GM19467 (cell line): Measurements from ENCODE around the gene TMEM117.
A peak's percentile ranks its signal among the peaks of the same experiment; 100 is the strongest.
"Not testable (repeated sequence)": the region's sequence is repeated elsewhere in the genome, so short reads cannot be mapped to it uniquely, and the experiment has no call there.

Source experiments
- ATAC-seq: cut with Tn5 transposase; IDR thresholded peaks from one replicate; pipeline ENCODE4 v1.9.1; 2021; ENCODE audit warnings: mild to moderate bottlenecking, moderate library complexity; ENCODE audit not compliant: unreplicated experiment

Gene TMEM117

DNA sequence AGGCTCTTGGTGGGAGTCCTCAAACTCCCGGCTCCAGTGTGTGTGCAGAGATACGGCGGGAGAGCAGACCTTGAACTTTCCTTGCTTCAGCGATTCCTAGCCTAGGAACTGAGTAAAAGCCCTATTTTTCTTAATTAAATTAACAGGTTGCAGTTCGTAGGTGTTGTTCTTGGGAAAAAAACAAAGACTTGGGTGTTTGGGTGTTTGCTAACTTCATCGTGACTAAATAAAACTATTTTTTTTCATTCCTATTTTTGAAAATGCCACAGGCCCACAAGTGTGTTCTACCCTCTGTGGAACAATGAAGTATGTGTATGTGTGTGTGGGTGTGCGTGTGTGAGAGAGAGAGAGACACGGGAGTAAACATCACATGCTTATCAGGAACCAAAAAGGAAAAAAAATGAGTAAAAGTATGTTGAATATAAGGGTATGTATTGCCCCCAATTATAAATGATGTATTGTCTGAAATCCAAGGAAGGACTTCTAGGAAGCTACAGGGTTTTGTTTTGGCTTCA, 651 bp downstream of the TMEM117 start:
- ATAC-seq, result no peak

DNA sequence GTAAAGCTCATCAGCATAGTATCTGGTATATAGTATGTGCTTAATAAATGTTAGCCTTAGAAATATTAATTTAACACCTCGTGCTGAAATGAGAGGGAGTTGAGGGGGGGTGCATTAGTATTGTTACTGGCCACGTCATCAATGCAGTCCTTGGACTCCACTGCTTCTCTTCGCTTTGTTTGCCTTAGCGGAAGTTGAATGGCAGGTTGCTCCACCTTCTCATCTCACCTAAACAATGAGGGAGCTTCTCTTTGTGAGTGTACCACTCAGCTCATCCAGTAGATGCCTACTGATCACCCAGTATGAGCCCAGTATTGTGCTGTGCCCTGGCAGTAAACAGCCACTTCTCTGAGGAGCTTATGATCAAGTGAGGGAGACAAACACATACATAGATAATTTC, 4.5 kb downstream of the TMEM117 start:
- no peak for ATAC-seq

DNA sequence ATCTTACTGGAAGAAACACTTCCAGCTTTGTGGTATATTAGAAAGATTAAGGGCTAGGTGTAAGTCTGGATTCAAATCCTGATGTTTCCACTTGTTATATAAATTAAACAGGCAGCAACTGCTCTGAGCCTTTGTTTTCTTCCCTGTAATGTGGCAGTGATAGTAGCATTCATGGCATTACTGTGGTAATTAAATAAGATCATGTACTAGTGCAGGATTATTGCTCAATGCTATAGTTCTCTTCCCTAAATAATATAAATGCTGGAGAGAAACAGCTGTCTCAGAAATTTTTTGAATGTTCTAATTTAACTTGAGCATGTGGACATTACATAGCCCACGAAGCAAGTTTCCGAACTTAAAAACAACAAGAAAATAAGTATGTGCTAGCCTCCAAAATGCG, 5.4 kb downstream of the TMEM117 start:
- ATAC-seq, result no peak

DNA sequence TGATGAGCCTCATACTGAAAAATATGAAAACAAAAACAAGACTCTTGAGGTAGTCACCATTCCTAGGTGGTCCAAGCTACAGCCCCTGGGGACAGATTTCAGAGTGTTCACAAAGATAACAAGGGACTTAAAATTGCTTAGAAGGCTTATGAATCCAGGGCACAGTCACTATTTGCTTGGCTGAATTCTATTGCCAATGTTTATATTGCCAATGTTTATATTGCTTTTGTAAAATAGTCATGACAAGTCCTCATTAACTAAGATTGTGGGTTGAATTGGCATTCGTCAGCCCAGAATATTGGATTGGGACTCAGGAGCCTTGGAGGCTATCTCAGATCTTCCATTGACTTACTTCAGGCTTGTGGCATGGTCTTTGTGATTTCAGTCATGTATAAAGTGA, 6.4 kb downstream of the TMEM117 start:
- ATAC-seq, result no peak

DNA sequence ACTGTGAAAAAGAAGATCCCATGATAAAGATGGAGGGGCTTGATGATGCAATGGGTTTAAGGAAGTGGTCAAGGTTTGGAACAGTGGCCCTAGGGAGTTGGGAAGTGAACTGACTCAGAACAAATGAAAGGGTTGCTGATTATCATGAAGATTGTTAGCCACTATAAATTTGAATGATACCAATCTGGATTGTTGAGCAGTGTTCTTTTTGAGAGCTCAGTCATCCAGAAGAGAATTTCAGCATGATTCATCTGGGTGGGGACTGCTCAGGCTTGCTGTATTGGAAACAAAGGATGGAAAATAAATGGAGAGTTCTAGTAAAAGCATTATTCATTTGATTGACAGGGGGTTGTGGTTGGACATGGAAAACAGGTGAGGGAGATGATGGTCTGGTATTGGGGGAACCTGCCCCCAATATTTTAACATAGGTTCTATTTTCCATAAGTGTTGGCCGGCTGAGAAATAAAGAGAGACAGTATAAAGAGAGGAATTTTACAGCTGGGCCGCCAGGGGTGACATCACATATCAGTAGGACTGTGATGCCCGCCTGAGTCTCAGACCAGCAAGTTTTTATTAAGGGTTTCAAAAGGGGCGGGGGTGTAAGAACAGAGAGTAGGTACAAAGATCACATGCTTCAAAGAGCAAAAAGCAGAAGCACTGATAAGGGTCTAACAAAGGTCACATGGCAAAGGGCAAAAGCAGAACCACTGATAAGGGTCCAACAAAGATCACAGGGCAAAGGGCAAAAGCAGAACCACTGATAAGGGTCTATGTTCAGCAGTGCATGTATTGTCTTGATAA, 11.7 kb downstream of the TMEM117 start:
- ATAC-seq, result not testable (repeated sequence)

DNA sequence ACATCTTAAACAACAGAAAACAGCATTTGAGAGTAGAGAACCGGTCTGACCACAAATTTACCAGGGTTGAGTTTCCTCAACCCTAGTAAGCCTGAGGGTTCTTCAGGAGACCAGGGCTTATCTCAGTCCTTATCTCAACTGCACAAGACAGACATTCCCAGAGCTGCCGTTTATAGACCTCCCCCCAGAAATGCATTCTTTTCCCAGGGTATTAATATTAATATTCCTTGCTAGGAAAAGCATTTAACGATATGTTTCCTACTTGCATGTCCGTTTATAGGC, 12.3 kb downstream of the TMEM117 start:
- ATAC-seq, result no peak

DNA sequence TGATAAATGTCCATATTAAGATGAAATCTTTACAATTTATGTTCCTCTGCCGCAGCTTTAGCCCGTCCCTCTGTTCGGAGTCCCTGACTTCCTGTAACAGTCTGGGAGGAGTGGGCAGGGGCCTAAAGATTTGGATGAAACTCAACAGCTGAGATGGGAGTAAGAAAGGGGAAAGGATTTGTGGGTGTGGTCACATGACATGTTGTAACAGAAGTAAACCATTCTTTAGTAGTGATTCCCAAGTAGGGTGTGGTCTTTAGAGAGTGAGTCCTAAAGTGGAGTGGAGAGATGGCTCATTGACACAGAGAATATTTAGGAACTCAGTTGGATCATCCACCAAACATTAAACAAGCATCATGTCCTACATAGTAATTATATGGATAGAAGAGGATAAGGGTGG, 12.9 kb downstream of the TMEM117 start:
- no peak for ATAC-seq

DNA sequence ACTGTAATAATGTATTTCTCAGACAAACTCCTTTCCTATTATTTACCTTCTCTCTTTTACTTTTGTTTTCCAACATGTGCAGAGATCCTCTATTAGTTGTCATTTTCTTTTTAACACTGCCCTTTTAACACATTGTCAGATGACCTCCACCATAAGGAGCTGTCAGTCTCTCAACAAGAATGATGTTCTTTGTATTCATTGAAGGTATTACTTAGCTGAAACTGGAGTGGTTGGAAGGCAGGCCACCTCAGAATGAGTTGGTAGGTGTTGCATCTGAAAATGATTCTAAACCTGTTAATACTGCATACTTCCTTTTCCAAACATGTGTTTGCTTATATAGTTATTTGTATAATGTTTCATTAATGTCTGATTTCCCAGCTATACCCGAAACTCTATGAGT, 16.9 kb downstream of the TMEM117 start:
- ATAC-seq, result no peak

DNA sequence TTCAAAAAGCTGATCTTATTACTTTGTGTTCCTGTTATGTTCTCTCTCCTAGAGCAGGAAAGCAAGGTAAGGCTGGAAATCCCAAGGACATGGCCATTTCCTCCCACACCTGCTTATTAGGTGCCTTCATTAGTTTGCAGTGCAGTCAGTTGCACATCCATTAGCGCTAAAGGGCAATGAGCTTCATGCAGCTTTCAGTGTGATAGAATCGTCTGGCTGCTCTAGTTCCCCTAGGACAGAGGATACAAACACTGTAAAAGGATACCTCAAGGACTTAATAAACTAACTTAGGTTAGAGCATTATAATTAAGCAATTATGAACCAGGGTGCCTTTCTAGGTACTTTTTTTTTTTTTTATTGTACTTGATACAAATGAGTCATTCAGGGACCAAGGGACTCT, 21.1 kb downstream of the TMEM117 start:
- ATAC-seq, result no peak

DNA sequence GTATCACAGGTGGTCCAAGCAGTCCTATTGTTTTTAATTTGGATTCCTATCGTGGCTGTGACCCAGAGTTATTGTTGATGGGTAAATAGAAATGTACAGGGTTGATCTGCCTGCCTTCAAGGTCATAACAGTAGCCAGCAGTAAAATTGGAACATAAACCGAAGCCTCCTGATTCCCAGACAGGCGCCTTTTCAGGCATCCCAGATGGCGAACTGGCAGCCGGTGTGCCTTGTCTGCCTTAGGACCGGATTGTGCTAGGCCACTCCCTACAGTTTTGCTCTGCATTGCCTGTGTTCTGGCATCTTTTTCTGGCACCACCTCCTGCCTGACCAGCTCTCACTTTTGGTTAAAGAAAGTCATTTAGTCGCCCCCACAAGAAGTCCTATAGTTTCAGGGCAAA, 22.2 kb downstream of the TMEM117 start:
- no peak for ATAC-seq

DNA sequence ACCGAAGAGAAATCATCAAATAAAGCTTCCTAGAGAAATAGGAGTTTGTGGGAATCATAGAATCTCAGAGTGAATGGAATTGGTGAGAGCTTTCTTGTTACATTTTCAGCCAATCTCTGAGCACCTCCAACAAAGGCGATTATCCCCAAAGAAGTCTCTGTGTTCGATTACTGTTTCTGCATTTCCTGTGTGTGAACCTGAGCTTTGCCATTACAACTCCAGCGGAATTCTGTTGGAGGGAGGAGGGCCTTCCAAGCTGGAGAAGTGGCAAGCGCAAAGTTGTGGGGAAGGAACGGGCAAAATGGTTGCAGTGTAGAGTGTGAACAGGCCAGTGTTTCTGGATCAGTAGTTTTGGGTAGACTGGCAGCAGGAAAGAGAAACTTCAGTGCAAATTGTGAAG, 23.1 kb downstream of the TMEM117 start:
- no peak for ATAC-seq

DNA sequence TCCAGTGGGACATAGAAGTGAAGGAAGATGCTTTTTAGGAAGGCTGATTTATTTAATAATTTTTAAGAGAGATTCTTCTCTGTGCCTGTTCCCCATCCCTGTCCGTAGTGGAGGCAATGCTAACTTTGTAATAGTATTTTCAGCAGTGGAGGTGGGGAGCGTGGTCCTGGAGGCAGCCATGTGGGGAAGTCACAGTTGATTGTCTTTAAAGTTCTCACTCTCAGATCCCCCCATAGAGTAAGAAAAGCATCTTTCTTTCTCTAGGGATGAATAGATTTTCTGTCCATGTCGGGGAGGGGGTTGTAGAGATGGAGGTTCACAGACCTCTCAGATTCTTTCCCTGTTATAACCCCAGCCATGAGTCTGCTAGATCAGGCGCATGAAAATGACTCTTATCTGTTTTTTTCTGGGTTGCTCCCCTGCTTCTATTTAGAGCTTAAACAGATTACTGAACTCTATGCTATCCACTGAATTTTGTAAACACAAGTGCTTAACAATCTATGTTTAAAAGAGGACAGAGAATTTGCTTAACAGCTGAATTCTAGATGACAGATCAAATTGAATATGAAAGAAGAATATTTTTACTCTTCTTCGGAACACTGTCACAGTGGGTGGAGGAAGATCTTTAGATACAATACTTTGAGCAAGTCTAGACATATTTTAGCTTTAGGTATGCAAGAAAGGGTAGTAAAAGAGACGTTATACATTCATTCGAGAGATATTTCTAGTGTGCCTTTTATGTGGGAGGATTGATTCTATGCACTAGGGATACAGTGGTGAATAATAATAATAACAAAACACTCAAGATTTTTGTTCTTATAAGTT, 25.3 kb downstream of the TMEM117 start:
- ATAC-seq, result no peak

DNA sequence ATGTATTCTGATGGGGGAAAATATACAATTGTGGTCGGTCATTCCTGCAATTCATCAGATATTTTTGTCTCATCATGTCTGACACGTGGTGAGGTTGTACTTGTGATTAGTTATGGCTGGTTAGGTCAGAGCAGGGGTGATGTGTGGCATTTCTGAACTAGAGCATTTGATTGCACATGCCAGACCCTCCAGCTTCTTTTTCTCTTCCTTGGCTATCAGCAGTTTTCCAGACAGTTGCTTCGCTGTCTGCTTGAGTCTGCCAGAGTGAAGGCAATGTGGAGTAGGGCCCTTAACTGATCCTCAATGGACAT, 25.9 kb downstream of the TMEM117 start:
- no peak for ATAC-seq

DNA sequence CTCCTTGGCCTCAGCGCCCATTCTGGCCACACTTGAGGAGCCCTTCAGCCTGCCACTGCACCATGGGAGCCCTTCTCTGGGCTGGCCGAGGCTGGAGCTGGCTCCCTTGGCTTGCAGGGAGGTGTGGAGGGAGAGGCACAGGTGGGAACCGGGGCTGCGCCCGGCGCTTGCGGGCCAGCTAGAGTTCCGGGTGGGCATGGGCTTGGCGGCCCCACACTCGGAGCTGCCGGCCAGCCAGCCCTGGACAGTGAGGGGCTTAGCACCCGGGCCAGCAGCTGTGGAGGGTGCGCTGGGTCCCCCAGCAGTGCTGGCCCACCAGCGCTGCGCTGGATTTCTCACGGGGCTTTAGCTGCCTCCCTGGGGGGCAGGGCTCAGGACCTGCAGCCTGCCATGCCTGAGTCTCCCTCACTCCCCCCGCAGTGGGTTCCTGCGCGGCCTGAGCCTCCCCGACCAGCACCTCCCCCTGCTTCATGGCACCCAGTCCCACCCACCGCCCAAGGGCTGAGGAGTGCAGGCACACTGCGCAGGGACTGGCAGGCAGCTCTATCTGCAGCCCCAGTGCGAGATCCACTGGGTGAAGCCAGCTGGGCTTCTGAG, 28.0 kb downstream of the TMEM117 start:
- no peak for ATAC-seq

DNA sequence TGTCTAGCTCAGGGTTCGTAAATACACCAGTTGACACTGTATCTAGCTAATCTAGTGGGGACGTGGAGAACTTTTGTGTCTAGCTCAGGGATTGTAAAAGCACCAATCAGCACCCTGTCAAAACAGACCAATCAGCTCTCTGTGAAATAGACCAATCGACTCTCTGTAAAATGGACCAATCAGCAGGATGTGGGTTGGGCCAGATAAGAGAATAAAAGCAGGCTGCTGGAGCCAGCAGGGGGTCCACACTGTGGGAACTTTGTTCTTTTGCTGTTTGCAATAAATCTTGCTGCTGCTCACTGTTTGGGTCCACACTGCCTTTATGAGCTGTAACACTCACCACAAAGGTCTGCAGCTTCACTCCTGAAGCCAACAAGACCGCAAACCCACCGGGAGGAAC, 28.7 kb downstream of the TMEM117 start:
- ATAC-seq, result not testable (repeated sequence)

DNA sequence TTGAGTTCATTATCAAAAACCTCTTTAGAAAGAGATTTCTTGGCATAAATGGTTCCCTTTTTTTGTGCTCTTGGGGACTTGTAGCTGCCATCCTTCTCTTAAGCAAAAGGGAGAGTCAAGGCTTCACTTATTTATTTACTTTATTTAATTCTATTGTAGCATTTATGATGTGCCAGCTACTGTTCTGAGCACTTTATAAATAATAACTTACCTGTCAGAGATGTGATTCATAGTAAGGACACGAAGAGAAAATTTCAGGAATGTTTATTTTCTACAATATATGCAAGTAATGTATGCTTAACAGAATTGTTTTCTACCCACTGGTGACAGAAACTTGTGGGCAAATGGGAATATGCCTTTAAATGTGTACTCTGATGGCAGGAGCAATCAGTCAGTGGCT, 33.3 kb downstream of the TMEM117 start:
- ATAC-seq, result no peak

DNA sequence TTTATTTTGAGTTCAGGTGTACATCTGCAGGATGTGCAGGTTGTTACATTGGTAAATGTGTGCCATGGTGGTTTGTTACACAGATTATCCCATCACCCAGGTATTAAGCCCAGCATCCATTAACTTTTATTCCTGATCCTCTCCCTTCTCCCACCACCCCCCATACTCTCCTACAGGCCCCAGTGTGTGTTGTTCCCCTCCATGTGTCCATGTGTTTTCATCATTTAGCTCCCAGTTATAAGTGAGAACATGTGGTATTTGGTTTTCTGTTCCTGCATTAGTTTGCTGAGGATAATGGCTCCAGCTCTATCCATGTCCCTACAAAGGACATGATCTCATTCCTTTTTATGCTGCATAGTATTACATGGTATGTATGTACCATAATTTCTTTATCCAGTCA, 33.9 kb downstream of the TMEM117 start:
- ATAC-seq, result not testable (repeated sequence)

DNA sequence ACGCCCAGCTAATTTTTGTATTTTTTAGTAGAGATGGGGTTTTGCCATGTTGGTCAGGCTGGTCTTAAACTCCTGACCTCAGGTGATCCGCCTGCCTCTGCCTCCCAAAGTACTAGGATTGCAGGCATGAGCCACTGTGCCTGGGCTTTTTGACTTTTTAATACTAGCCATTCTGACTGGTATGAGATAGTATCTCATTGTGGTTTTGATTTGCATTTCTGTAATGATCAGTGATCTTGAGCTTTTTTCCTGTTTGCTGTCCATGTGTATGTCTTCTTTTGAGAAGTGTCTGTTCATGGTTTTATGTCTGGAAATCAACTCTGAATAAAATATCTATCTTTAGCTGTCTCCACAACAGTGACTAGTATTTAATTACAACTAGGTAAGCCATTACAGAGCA, 35.4 kb downstream of the TMEM117 start:
- not testable (repeated sequence) for ATAC-seq

DNA sequence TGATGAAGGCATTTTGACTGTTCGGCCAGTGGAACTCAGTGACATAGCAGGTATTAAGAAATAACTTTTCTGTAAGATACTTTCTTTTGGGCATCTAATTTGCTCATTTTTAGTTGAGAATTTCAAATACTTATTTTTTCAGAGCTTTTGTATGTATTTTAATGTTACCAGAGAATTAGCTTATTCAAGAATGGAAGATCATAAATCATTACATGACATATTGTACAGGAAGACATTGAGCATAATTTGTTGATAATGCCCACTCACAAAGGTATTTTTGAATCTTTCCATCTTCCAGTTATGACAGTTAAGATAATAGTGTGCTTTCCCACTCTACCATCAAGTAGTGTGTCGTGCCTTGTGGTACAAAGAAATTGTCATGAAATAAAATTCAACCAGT, 36.5 kb downstream of the TMEM117 start:
- no peak for ATAC-seq

DNA sequence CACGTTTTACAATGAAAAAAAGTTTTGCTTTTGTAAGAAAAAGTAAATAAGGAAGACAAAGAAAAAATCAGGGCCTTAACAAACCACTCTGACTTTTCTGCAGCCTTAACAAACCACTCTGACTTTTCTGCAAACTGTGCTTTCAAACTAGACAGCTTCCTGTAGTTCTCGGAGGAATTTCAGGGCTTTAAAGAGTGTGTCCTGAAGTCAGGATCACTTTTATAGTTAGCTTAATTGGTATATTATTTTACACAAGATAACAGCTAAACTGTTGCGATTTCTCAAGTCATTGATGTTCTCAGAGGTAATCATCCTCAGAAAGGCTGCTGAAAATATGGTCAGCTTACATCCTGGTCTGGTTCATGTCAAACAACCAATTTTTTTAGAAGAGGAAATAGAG, 42.2 kb downstream of the TMEM117 start:
- no peak for ATAC-seq

DNA sequence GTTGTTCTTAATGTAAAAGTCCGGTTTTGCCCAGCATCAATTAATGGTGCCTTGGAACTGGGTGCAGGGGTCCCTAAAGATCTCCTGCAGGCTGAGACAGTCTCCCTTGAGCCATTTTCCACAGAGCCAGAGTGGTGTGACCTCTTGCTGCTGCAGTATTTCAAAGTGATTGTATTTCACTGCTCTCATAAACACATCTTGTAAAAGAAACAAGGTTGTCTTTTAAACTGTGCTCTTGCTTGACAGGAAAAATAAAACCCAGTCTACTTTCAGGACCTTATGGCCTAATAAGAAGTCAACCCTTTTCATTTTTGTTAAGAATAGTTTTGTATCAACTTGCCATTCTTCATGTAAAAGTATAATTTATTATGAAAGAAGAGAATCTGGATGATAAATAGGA, 44.7 kb downstream of the TMEM117 start:
- no peak for ATAC-seq

DNA sequence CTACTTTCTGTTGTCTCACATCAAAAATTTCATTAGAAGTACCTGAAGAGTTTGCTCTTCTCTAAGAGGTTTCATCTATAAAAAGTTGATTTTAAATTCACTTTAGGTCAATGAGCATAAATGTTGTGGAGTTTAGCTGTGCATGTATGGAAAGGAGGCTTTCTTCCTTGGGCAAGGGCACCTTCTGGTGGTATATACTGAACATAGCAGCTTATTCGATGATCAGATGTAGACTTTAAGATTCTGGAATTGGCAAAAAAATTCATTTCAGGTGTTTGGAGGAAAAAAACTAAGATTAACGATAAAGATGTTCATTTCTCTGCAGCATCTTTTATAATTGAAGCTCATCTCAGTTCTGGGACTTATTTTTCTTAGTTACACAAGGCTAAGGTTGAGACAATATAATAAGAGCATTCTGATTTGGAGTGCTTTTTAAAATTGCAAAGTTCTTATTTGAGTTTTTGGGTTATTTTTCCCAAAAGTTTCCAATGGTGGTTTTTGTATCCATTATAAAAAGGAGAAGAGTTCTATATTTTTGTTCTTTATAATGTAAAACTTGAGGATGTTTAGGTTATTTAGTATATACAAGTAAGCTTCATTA, 46.8 kb downstream of the TMEM117 start:
- peak; percentile 90 for ATAC-seq
